Suppressor macrophage treated with lipopolysaccharide for 1 hour (primary cell): Measurements from ENCODE around the gene MPND.

Source experiments
- DNase-seq, 3 donors: peaks; one replicate each; pipeline ENCODE4 v3.0.0-alpha.2; 2020 to 2022

Gene MPND

GRCh38 chr19:4409123-4409933 is 66.0 kb downstream of the MPND start:
- no peak for DNase-seq
